Measurements from ENCODE around the gene TMPRSS4. TPM values are rescaled to one million over a fixed set of nuclear protein-coding genes. Genes with fewer than 3 reads are reported as not detected.

The TMPRSS4 gene
- total RNA-seq, 1 experiment from 2014 or later = not detected

DNA sequence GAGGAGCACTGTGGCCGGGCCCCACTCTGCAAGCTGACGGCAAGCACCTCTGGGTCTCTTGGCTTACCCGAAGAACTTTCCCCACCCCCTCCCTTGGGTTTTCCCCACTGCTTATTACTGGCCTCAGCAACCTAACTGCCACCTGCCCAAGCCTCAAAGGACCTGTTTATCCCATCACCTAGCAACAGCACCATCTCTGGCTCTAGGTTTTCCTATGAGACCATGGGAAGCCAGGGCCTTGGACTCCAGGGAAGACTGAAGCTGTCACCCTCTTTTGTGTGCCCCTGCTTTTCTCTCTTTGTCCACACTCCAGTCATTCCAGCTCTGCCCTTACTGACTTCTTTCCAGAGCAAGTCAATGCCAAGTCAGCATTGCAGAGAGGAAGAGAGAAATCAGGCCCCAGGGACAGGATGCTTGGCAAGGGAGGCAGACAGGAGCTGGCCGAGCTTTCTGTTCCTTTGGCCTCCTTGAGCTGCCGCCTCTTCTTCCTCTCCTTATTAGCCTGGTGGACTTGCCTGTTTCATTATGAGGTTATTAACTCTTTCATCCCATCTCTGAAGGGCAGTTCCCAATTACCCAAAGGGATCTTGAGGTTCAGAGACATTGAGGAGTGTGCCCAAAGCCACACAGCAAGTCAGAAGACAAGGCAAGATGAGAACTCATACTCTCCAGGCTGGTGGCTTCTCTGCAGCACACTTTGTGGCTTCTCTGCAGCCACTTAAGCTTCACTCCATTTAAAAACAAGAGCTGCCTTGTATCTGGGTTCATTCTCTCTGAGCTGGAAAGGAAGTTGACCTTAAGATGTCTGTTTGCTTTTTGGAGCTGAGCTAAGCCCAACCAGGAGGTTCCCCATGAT, 10.3 kb downstream of the TMPRSS4 start, which contains the start of gene SMIM35:
SMIM35 (minus strand) TSS at position 51 of the 856 bp plus-strand sequence. CDS start 206 bp downstream, outside the sequence.
- Histone ChIP-seq H3K4ac (ENCODE audit: low read depth, low read length) (no peak within 1 kb of the TSS), H2BK12ac (ENCODE audit: insufficient read length, low read depth, low read length) (no peak within 1 kb of the TSS), H4K20me1 (ENCODE audit: control insufficient read depth, insufficient read depth, insufficient read length) (no peaks in the 10 kb centered on the region), H2BK15ac (ENCODE audit: low read depth, low read length) (no peak within 1 kb of the TSS), H3K4me2 (ENCODE audit: insufficient read depth, insufficient read length, low read length) (no peak within 1 kb of the TSS), H3K9me3 (ENCODE audit: control insufficient read depth, low read depth, low read length) (no peaks in the 10 kb centered on the region), H3K4me1 (ENCODE audit: insufficient read depth, low read length) (no peaks in the 10 kb centered on the region), H3K9ac (ENCODE audit: extremely low read depth, insufficient read length, low read length) (no peak within 1 kb of the TSS), H4K91ac (ENCODE audit: insufficient read length, low read depth, low read length) (no peak within 1 kb of the TSS), H2BK120ac (ENCODE audit: low read depth, low read length, poor library complexity, severe bottlenecking) (no peak within 1 kb of the TSS), H3K79me1 (ENCODE audit: insufficient read depth, low read depth, low read length, poor library complexity, severe bottlenecking) (no peaks in the 10 kb centered on the region), H3K23me2 (ENCODE audit: insufficient read length, low read depth, low read length, poor library complexity, severe bottlenecking) (no peaks in the 10 kb centered on the region), H4K8ac (replicated peaks; ENCODE audit: insufficient read length, low read depth, low read length) (no peak within 1 kb of the TSS), H3K14ac (ENCODE audit: insufficient read depth, low read length) (no peak within 1 kb of the TSS), H3K27ac (ENCODE audit: insufficient read length, low read depth, low read length) (no peak within 1 kb of the TSS), H4K5ac (ENCODE audit: insufficient read length, low read depth, low read length) (no peak within 1 kb of the TSS), H3K79me2 (ENCODE audit: insufficient read depth, low read length) (no peaks in the 10 kb centered on the region), H3K18ac (ENCODE audit: insufficient read length, low read depth, low read length) (no peak within 1 kb of the TSS), H2BK20ac (ENCODE audit: low read depth, low read length, poor library complexity, severe bottlenecking) (no peak within 1 kb of the TSS), H3K27me3 (ENCODE audit: insufficient read depth, low read length) (no peaks in the 10 kb centered on the region), H2AK5ac (ENCODE audit: insufficient read length, low read length) (no peak within 1 kb of the TSS), H3K56ac (ENCODE audit: insufficient read length, low read depth, low read length) (no peak within 1 kb of the TSS), H2BK5ac (ENCODE audit: insufficient read length, low read length) (no peak within 1 kb of the TSS), H3T11ph (ENCODE audit: low read length) (no peak within 1 kb of the TSS), H2AFZ (ENCODE audit: low read length) (no peak within 1 kb of the TSS), H3K23ac (ENCODE audit: insufficient read length, low read depth, low read length) (no peak within 1 kb of the TSS)
- H3K4me1 Mint-ChIP-seq = peaks cover 7 to 25% of the 10 kb centered on the region in 2 experiments
- TF ChIP-seq CTCF (conservative IDR thresholded peaks at IDR 0.05) = no peak
- peaks cover 0 to 9% of the 10 kb centered on the region in 2 experiments; a peak in 3 of 5 replicates for H3K9me3 Mint-ChIP-seq
- H3K36me3 Mint-ChIP-seq (ENCODE audit: insufficient read depth in 1 of 3, low read depth in 3 of 3) = peaks cover 0 to 4% (median 0%) of the 10 kb centered on the region in 3 experiments; a peak in 2 of 7 replicates
- peaks cover 24% of the 10 kb centered on the region for H3K27me3 Mint-ChIP-seq (ENCODE audit: low read depth)
- no peak within 1 kb of the TSS; a peak in 1 of 7 replicates for H3K27ac Mint-ChIP-seq
- no CpG with 5 or more reads among the region's 5 CpGs for WGBS (ENCODE audit: extremely low coverage, insufficient read length, low lambda C conversion rate)
- no peak within 1 kb of the TSS for H3K4me3 Mint-ChIP-seq
- no peak for DNase-seq
